ENCODE measurements around the gene GEMIN7. TPM values are rescaled to one million over a fixed set of nuclear protein-coding genes. Genes with fewer than 3 reads are reported as not detected.

Gene GEMIN7
- total and polyA plus RNA-seq, 2 experiments from 2014 or later: 49.6 to 90.5 TPM

- Histone ChIP-seq H3F3A (replicated peaks; ENCODE audit: low read depth) (peaks cover 16% of the 10 kb centered on the region), H3K36me3 (ENCODE audit: insufficient read depth) (peaks cover 6% of the 10 kb centered on the region; the same call in 1 of the 2 replicates), H2AFZ (no peak overlapping the region), H3K27ac (ENCODE audit: low read depth) (no peak overlapping the region), H4K20me1 (replicated peaks; ENCODE audit: insufficient read depth) (peaks cover 26% of the 10 kb centered on the region), H3K4me2 (no peak overlapping the region), H3K27me3 (ENCODE audit: insufficient read depth) (no peaks in the 10 kb centered on the region), H3K4me1 (ENCODE audit: insufficient read depth) (peaks cover 6% of the 10 kb centered on the region), H3K9me2 (ENCODE audit: insufficient read depth) (no peaks in the 10 kb centered on the region), H3K79me2 (replicated peaks; ENCODE audit: insufficient read depth) (peaks cover 31% of the 10 kb centered on the region), H3K4me3 (no peak overlapping the region)
- H3K36me3 Mint-ChIP-seq (ENCODE audit: low read depth): peaks cover 32% of the 10 kb centered on the region
- no peak overlapping the region for H3K27ac Mint-ChIP-seq
- ATAC-seq: no peak
- TF ChIP-seq ZNF462 (CRISPR knock-in tag; IDR thresholded peaks at IDR 0.05) (no peak), CTCF (conservative IDR thresholded peaks at IDR 0.05; ENCODE audit: low read depth in 2 of 2) (peak in 1 of 2 experiments; percentile 26; a peak in 2 of 4 replicates)
- H3K9me3 Mint-ChIP-seq: no peaks in the 10 kb centered on the region
- peaks cover 9% of the 10 kb centered on the region for H3K27me3 Mint-ChIP-seq (ENCODE audit: insufficient read depth, low read depth, poor library complexity)
- H3K4me3 Mint-ChIP-seq: no peak overlapping the region
- peak; percentile 30 for DNase-seq (ENCODE audit: low spot score)
- peaks cover 10% of the 10 kb centered on the region for H3K4me1 Mint-ChIP-seq
These were observed 41.5 kb upstream of the GEMIN7 start for GRCh38 chr19:45037393-45038169.

All from GM23338 (cell line).